Measurements from ENCODE around the gene UBIAD1.

UBIAD1 gene

DNA sequence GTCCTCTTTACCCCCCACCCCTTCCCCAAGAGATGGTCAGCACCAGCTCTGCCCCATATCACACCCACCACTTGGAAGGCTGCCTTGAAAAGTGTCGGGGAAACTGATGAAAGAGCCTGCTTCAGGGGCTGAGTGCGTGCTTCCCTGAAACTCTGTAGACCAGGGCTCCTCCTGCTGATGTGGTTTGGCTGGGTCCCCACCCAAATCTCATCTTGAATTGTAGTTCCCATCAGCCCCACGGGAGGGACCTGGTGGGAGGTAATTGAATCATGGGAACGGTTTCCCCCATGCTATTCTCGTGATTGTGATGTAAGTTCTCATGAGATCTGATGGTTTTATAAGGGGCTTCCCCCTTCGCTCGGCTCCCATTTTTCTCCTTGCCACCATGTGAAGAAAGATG, 36.4 kb downstream of the UBIAD1 start:
- in situ Hi-C loops (cut with MboI; ENCODE audit: low sequenced_read_pairs), result no loop called here

- in situ Hi-C loops (cut with MboI; ENCODE audit: low sequenced_read_pairs), result no loop called here
These were observed 39.1 kb downstream of the UBIAD1 start for GRCh38 chr1:11311816-11312755.

- in situ Hi-C loops (cut with MboI; ENCODE audit: low sequenced_read_pairs), result no loop called here
These were observed 42.0 kb downstream of the UBIAD1 start for GRCh38 chr1:11314959-11315358.

- in situ Hi-C loops (cut with MboI; ENCODE audit: low sequenced_read_pairs), result no loop called here
These were observed 43.7 kb downstream of the UBIAD1 start for GRCh38 chr1:11316701-11317100.

DNA sequence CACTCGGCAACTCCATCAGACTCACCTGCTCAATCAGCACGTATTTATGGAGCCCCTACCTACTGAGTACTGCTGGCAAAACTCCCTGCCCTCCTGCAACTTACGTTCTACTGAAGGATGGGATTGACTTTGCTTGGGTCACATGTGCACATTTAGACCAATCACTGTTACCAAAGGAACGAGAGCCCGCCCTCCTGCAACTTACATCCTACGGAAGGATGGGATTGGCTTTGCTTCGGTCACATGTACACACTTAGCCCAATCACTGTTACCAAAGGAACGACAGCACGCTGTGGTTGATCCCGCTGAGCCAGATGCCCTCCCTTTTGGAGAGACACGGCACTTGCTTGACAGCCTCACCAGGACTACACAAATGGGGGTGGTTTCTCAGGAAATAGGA, 46.0 kb downstream of the UBIAD1 start:
- in situ Hi-C loops (cut with MboI; ENCODE audit: low sequenced_read_pairs), result no loop called here

DNA sequence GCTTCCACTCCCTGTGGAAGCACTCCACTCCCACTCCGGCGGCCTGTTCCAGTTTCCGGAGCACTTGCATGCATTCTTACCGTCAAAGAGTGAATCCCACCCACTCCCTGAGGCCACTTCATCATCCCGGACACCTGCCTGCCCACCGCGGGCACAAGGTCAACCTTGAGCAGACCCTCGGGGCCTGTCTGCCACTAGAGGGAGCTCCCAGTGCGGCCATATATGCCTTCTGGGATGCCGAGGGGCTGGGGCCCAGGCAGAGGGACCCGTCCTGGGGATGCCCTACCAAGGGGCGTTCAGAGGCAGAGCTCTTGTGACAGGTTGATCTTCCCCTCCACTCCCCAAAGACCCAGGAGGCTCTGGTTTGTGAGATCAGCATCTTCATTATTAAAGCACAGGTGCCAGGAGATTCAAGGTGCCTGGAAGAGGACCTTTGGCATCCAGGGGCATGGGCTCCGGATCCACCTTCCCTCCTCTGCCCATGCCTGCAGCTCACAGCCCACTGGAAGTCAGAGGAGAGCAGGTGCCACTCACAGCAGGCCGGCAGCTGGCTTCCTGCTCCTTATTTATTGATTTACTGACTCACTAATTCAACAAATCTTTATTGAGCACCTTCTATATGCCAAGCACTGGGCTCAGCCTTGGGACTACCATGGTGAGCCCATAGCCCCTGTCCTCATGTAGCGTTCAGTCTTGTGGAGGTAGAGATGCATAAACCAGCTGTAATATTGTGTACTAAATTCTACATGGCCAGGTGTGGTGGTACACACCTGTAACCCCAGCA, 47.3 kb downstream of the UBIAD1 start:
- in situ Hi-C loops (cut with MboI; ENCODE audit: low sequenced_read_pairs), result no loop called here

GRCh38 chr1:11321656-11322491, 48.9 kb downstream of the UBIAD1 start:
- in situ Hi-C loops (cut with MboI; ENCODE audit: low sequenced_read_pairs), result no loop called here

DNA sequence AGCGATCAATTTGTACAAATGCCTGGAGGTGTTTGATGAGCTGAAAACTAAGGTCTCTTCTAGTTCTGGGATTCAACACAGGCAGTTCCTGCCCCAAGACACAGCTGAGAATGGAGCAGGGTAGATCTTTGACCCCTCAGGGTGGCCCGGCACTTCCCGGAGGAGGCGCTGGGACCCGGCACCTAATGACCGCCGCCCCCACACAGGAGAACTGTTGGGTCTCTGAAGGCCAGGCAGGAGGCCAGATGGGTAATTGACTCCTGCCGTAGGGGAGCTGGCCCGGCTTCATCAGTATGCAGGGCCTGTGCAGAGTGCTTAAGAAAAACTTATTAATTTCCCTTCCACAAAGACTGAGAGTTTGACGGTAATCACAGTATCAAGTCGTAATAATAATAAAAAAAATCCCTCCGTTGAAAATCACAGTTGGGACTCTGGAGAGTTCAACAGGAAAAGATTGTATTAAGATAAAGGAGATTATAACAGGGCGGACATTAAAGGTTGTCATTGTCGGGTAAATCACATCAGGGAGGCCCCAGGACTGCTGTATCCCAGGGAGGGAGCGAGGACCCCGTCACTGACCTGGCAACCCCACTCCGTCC, 51.7 kb downstream of the UBIAD1 start:
- in situ Hi-C loops (cut with MboI; ENCODE audit: low sequenced_read_pairs), result no loop called here

DNA sequence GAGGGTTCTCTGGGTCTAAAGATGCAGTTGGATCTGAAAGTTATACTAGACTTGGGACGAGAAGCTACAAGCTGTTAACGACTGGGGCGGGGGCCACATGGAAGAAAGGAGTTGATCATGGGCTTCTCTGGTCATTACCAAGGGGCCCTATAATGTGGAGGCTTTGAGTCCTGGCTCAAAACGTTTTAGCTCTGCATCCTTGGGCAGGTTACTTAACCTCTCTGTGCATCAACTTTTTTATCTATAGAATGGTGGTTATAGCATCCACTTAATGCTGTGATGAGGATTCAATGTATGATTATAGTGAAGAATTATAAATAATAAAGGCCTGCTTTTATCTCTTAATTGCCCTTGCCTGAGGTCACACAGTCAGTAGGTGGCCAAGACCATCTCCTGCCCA, 53.1 kb downstream of the UBIAD1 start:
- in situ Hi-C loops (cut with MboI; ENCODE audit: low sequenced_read_pairs), result no loop called here

- in situ Hi-C loops (cut with MboI; ENCODE audit: low sequenced_read_pairs), result no loop called here
These were observed 55.4 kb downstream of the UBIAD1 start for GRCh38 chr1:11328444-11328843.

DNA sequence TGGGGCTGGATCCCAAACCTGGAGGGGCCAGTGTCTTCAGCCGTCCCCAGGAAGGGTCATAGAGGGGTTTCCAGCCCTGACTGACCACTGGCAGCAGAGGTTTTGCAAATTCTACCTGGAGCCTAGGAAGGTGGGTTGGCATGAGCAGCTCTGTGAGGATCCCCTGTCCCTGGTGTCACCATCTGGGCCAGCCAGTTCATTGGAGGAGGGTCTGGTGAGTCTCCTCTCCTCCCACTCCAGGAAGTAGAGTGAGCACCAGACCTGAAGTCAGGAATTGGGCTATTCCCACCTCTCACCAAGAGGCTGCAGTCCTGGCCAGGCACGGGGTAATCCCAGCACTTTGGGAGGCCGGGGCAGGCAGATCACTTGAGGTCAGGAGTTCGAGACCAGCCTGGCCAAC, 57.4 kb downstream of the UBIAD1 start:
- in situ Hi-C loops (cut with MboI; ENCODE audit: low sequenced_read_pairs), result no loop called here

GRCh38 chr1:11331036-11331944, 58.3 kb downstream of the UBIAD1 start:
- in situ Hi-C loops (cut with MboI; ENCODE audit: low sequenced_read_pairs), result no loop called here

DNA sequence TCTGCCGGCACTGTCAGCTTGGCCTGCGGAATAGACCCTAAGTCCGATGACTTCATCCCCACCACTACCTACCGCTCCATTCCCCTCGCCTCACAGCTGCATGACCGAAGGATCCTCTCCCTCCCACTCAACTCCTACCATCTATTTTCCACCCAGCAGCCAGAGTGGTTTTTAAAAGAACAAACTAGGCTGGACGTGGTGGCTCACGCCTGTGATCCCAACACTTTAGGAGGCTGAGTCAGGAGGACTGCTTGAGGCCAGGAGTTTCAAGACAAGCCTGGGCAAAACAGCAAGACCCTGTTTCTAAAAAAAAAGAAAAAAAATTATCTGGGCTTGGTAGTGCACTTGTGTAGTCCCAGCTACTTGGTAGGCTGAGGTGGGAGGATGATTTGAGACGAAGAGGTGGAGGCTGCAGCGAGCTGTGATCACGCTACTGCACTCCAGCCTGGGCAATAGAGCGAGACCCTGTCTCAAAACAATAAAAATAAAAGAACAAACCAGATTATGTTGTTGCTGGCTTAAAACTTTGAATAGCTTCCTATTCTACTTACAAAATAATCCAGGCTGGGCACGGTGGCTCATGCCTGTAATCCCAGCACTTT, 59.0 kb downstream of the UBIAD1 start:
- in situ Hi-C loops (cut with MboI; ENCODE audit: low sequenced_read_pairs), result no loop called here

- in situ Hi-C loops (cut with MboI; ENCODE audit: low sequenced_read_pairs), result no loop called here
These were observed 60.6 kb downstream of the UBIAD1 start for GRCh38 chr1:11333631-11334030.

- in situ Hi-C loops (cut with MboI; ENCODE audit: low sequenced_read_pairs), result no loop called here
These were observed 61.3 kb downstream of the UBIAD1 start for GRCh38 chr1:11334261-11334804.

DNA sequence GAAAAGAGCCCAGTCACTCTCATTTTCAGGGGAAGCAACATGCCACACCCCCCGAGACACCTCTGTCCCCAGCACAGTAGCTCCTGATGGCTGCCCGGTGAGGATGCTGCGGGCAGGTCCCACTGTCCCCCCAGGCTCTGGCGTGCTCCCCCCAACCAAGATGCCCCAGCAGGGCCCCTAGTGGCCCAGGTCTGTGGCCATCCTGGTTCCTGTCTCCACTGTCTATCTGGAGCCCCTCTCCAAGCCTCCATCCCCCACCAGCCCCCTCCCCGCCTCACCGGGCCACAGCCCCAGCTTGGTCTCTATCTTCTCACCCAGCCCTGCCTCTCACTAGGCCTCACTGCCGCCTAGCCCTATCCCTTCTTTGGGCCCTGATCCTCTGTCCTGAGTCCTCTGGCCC, 61.8 kb downstream of the UBIAD1 start:
- in situ Hi-C loops (cut with MboI; ENCODE audit: low sequenced_read_pairs), result no loop called here

- in situ Hi-C loops (cut with MboI; ENCODE audit: low sequenced_read_pairs), result no loop called here
These were observed 62.5 kb downstream of the UBIAD1 start for GRCh38 chr1:11335417-11336056.

DNA sequence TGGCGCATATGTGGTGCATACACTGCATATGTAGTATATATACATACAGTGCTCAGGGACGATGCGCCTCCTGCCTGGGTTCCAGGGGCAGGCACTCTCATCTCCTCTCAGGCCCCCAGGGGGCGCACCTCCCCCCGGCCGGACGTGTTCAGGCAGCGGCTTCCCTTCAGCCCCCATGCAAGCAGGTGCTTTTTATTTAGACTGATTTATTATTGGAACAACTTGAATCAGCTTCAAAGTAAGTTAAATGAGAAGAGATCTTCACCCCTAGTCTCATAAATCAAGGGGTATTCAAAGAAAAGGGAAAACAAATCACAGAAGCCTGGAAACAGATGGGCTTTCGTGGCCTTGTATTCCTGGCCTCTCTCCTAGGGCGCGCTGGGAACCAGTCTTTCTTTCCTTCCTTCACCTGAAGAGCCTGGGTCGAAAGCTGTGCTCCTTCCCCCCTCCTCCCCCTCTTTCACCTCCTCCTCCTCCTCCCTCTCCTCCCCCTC, 64.6 kb downstream of the UBIAD1 start:
- in situ Hi-C loops (cut with MboI; ENCODE audit: low sequenced_read_pairs), result no loop called here
